ENCODE data around the gene TSEN2. TPM values are rescaled to one million over a fixed set of nuclear protein-coding genes. Genes with fewer than 3 reads are reported as not detected.
A peak's percentile ranks its signal among the peaks of the same experiment; 100 is the strongest.

The TSEN2 gene
- total and polyA plus RNA-seq, 7 donors = 12.5 to 30.9 (median 15.0) TPM

DNA sequence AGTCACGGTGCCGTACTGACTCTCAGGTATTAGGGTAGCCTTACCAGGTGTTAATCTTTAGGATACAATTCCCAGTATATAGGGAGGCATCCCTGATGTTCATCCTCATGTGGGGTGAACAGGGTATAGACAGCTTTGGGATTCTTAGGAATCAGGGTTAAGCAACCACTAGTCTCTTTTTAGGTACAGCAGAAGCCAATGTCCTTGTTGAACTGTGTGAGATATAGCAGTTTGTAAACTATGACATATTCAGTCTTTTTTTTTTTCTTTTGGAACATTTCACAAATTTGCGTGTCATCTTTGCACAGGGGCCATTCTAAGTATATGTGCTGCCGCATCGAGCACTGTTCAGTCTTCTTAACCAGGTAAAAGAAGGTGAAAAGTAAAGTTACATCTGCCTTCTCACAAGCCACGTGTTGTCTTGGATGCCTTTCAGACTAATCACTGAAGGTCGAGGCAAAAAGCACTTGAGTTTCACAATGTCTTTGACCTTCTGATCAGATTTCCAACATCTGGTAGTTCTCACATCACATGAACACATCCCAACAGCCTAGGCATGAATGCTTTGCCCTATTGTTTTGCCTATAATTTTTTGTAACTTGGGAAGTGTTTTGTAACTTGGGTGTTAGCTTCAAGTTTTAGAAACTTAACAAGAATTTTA is 17.2 kb downstream of the TSEN2 start:
- H3K27ac ChIP-seq = no peak overlapping the region

DNA sequence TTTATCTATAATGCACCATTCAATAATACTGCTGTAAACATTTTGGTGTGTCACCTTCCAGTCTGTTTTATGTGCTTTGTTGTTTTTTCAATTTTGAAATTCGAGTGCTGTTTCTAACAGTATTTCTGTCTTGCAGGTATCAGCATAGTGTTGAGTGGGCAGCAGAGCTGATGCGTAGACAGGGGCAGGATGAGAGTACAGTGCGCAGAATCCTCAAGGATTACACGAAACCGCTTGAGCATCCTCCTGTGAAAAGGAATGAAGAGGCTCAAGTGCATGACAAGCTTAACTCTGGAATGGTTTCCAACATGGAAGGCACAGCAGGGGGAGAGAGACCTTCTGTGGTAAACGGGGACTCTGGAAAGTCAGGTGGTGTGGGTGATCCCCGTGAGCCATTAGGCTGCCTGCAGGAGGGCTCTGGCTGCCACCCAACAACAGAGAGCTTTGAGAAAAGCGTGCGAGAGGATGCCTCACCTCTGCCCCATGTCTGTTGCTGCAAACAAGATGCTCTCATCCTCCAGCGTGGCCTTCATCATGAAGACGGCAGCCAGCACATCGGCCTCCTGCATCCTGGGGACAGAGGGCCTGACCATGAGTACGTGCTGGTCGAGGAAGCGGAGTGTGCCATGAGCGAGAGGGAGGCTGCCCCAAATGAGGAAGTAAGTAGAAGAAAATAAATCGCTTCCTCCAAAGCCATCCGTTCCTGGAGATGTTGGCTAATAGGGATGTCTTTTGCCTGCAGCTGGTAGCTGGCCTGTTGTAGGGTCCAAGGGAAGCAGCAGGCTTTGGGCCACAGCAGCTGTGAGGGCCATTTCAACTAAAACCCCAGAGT is 19.1 kb downstream of the TSEN2 start:
- TF ChIP-seq, protein P1, sequence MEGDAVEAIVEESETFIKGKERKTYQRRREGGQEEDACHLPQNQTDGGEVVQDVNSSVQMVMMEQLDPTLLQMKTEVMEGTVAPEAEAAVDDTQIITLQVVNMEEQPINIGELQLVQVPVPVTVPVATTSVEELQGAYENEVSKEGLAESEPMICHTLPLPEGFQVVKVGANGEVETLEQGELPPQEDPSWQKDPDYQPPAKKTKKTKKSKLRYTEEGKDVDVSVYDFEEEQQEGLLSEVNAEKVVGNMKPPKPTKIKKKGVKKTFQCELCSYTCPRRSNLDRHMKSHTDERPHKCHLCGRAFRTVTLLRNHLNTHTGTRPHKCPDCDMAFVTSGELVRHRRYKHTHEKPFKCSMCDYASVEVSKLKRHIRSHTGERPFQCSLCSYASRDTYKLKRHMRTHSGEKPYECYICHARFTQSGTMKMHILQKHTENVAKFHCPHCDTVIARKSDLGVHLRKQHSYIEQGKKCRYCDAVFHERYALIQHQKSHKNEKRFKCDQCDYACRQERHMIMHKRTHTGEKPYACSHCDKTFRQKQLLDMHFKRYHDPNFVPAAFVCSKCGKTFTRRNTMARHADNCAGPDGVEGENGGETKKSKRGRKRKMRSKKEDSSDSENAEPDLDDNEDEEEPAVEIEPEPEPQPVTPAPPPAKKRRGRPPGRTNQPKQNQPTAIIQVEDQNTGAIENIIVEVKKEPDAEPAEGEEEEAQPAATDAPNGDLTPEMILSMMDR (IDR thresholded peaks at IDR 0.05) = no peak
- intact Hi-C loops (cut with DNase I) = no loop called here
- no peak for DNase-seq
- WGBS, 3 donors = 91 to 93% (median 91%) methylated on average over 18 of the region's 18 CpGs
- peaks cover 4 to 89% of the 10 kb centered on the region in 2 donors for H3K36me3 ChIP-seq (ENCODE audit: insufficient read depth in 1 of 2, low read depth in 1 of 2)
- no peaks in the 10 kb centered on the region for H3K9me3 ChIP-seq
- H3K27ac ChIP-seq = no peak overlapping the region
- H3K4me1 ChIP-seq = peaks cover 10% of the 10 kb centered on the region
- ATAC-seq = no peak
- H3K4me3 ChIP-seq = no peak overlapping the region
- H3K27me3 ChIP-seq (ENCODE audit: insufficient read depth in 3 of 3, low read length in 2 of 3) = no peaks in the 10 kb centered on the region

More for the DNA sequence above, 17.2 kb downstream of the TSEN2 start:
- Histone ChIP-seq H3K4me1 (no peaks in the 10 kb centered on the region), H3K36me3 (ENCODE audit: insufficient read depth in 1 of 2, low read depth in 1 of 2) (peaks cover 8 to 97% of the 10 kb centered on the region in 2 donors), H3K27me3 (ENCODE audit: insufficient read depth in 3 of 3, low read length in 2 of 3) (no peaks in the 10 kb centered on the region), H3K4me3 (no peak overlapping the region), H3K9me3 (no peaks in the 10 kb centered on the region)
- intact Hi-C loops (cut with DNase I) = no loop called here
- WGBS, 3 donors = 75 to 82% (median 77%) methylated on average over 7 of the region's 7 CpGs
- no peak for DNase-seq
- TF ChIP-seq, protein P1 (IDR thresholded peaks at IDR 0.05) = no peak
- ATAC-seq = peak in 2 of 4 donors; percentile 36 to 59

DNA sequence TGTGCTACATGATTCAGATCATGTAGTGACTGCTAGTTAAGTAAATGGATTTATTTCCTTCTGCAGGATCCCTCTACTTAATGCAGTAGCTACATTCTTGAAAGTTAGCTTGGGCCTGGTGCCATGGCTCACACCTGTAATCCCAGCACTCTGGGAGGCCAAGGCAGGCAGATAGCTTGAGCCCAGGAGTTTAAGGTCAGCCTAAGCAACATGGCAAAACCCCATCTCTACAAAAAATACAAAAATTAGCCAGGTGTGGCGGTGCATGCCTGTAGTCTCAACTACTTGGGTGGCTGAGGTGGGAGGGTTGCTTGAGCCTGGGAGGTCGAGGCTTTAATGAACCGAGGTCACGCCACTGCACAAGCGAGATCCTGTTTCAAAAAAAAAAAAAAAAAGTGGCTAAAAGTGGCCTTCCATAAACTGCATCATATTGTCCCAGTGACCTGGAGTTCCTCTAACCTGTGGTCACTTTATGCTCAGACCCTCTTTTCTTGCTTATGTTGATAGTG is 22.0 kb downstream of the TSEN2 start:
- H3K4me1 ChIP-seq = peaks cover 10% of the 10 kb centered on the region
- TF ChIP-seq, protein P1 (IDR thresholded peaks at IDR 0.05) = no peak
- intact Hi-C loops (cut with DNase I) = no loop called here
- no peak overlapping the region for H3K4me3 ChIP-seq
- H3K27me3 ChIP-seq (ENCODE audit: insufficient read depth in 3 of 3, low read length in 2 of 3) = no peaks in the 10 kb centered on the region
- no peak overlapping the region for H3K27ac ChIP-seq
- WGBS, 3 donors = 85 to 91% (median 89%) methylated on average over 5 of the region's 5 CpGs
- DNase-seq = no peak
- no peak for ATAC-seq
- H3K36me3 ChIP-seq (ENCODE audit: insufficient read depth in 1 of 2, low read depth in 1 of 2) = peaks cover 0 to 67% of the 10 kb centered on the region in 2 donors
- H3K9me3 ChIP-seq = no peaks in the 10 kb centered on the region

GRCh38 chr3:12507591-12508281 is 23.5 kb downstream of the TSEN2 start:
- DNase-seq (peak; percentile 40 to 60), ATAC-seq (peak; percentile 53 to 84 (median 78))
- WGBS, 3 donors = 63 to 73% (median 65%) methylated on average over 8 of the region's 8 CpGs
- TF ChIP-seq, protein P1 (IDR thresholded peaks at IDR 0.05) = no peak
- no peaks in the 10 kb centered on the region for H3K27me3 ChIP-seq (ENCODE audit: insufficient read depth in 3 of 3, low read length in 2 of 3)
- peaks cover 10% of the 10 kb centered on the region for H3K4me1 ChIP-seq
- H3K36me3 ChIP-seq (ENCODE audit: insufficient read depth in 1 of 2, low read depth in 1 of 2) = peaks cover 0 to 61% of the 10 kb centered on the region in 2 donors
- no peak overlapping the region for H3K4me3 ChIP-seq
- intact Hi-C loops (cut with DNase I) = no loop called here
- no peaks in the 10 kb centered on the region for H3K9me3 ChIP-seq
- peak overlapping the region; percentile 38 for H3K27ac ChIP-seq
